Epidermal melanocyte (primary cell): ENCODE measurements around the gene MYO15A.

Experiments
- DNase-seq: peaks from one replicate; pipeline ENCODE4 v3.0.0; 2011; ENCODE audit warnings: low spot score; ENCODE audit not compliant: insufficient read length

Gene MYO15A

DNA sequence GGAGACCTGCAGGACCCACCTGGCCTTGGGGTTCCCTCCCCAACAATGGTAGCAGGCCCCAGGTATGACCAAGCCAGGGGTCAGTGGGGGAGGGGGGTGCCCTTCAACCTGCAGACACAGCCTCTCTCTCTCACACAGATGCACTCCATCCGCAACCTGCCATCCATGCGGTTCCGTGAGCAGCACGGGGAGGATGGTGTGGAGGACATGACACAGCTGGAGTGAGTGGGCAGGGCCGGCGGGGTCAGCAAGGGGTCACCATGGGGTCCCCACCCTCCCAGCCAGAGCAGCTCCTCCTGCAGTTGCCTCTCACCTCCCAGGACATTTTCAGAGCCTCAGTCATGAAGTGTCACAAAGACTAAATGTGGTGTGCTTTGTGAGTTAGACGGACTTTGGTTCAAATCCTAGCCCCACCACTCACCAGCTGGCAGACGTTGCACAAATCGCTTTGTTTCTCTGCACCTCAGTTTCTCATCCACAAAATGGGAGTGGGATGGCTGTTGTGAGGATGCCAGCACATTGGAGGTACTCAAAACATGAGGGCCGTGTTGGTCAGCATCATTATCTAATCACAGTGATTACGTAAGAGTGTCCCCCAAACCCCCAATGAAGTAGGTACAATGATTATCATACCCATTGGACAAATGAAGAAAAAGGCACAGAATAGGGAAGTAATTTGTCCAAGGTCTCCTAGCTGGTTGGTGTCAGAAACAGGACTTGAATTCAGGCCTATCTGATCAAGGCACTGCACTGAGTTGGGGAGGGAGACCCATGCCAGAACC, 16.0 kb downstream of the MYO15A start:
- no peak for DNase-seq

DNA sequence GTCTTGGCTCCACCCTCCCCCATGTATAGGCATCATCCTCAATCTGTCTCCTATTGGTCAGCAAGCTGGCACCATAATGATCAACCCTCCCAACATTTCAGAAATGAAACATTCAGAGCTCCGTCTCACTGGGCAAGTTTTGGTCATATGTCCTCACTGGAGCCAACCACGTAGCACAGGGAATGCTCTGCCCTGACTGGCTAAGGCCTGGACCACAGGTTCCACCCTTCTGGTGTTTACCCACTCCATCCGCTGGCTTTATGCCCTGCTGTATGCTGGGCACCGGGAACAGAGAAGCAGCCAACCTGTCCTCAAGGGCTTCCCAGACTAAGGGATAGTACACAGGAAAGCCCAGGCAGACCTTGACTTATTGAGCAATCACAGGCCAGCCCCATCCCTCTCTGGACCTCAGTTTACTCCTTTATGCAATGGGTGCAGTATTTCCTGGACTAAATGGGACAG, 20.5 kb downstream of the MYO15A start:
- no peak for DNase-seq

DNA sequence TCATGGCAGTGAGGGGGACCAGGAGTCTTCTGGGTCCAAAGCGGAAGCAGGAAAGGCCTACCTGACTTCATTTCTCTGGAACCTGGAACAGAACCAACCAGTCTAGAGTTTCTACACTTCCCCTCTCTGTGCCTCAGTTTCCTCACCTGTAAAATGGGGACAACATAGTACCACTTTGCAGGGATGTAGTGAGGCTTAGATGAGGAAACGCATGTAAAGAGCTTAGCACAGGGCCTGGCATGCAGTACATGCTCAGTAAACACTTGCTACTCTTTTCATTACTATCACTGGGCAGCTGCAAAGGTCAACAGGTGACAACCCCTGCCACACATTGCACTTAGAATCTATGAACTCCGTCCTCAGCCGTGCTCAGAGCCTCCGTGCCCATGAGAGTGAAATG, 24.2 kb downstream of the MYO15A start:
- no peak for DNase-seq

DNA sequence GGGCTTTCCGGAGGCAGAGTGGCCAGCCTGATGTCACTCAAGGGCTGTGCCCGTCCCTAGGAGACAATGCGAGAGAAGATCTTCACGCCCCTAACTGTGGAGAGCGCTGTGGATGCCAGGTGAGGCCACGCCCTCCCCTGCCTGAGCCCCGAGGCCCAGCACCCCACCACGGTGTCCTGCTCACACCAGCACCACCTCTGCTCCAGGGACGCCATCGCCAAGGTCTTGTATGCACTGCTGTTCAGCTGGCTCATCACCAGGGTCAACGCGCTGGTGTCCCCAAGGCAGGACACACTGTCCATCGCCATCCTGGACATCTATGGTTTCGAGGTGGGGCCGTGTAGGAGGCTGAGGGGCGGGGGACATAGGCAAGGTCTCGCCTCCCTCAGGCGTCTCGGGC, 27.8 kb downstream of the MYO15A start:
- DNase-seq = no peak

DNA sequence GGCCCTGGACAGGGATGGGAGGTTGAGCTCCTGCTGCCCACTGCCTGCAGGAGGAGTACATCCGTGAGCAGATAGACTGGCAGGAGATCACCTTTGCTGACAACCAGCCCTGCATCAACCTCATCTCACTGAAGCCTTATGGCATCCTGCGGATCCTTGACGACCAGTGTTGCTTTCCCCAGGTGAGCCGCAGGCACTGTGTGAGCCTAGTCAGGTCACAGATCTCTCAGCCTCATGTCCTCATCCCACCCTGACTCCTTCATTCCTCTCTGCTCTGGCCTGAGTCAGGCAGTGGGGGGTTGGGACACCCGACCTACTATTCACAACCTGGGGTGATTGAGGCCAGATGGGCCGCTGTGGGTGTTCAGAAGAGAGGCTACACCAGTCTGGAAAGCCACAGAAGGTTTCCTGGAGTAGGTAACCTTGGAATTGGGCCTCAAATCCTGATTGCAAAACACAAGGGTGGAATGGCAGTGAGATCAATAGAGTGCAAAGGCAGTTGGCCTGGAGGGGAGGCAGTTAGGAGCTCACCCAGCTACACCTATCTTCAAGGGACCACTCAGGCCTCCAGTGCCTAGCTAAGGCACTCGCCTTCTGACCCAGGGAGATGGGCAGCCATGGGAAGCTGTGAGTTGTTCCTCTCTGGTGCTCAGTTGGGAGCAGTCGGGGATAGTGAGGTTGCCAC, 29.7 kb downstream of the MYO15A start:
- no peak for DNase-seq

DNA sequence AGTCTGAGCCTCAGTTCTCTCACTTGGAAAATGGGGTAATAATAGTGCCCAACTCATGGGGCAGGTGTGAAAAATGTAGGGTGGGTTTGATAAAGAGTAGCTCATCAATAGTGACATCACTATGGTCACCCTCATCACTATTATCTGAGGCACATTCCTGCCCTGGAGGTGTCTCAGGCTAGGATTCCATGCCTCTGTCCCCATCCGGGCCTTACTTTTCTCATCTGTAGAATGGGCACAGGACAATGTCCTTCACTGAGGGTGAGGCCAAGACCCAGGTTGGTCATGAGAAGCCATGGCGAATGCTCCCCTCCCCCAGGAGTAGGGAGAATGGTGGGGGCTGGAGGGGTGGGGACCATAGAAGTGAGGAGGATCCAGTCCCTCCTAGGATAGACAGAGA, 30.5 kb downstream of the MYO15A start:
- no peak for DNase-seq

DNA sequence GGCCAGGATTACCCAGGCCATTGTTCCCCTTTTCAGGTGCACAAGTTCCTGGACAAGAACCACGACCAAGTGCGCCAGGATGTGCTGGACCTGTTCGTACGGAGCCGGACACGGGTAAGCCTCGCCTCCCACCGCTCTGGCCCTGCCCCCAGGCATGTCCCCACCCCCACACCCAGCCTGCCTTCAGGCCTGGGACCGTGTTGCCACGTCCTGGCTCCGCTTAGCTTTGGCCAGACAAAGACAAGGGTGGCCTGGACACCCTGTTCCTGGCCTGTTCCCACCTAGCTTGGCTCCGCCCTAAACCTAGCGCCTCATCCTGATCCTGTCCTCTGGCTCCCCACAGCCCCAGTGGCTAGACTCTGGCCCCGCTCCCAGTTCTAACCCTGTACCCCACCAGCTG, 30.9 kb downstream of the MYO15A start:
- DNase-seq = no peak

DNA sequence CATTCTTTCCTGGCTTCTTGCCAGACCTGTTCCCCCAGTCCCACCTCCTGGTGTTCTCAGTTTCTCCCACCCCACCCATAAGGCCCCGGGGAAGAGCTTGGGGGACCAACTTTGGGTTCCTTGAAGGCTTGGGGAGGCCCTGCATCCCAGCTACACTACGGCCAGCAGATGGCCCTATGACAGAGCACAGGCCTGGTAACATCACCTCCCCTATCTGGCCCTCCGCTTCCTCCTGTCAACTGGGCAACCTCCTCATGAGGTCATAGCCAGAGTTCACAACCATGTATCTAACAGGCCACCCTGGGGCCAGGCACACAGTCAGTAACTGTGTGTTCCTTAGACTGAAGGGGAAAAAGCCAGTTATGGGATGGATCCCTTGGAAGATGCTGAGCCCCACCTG, 31.4 kb downstream of the MYO15A start:
- no peak for DNase-seq

DNA sequence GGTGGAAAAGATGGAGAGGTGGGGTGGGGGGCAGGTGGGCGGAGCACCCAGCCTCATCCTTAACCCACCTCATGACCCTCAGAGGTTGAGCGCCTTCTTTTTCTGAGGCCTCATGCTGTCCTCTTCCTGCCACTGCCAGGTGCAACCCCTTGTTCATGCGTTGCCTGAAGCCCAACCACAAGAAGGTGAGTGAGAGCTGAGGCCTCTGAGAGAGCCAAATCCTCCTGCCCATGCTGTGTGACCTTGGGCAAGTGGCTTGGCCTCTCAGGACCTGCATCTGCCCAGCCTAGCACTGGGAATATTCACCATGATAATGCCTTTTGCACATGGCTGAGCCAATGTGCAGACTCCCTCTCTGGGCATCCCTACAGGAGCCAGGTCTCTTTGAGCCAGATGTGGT, 32.1 kb downstream of the MYO15A start:
- no peak for DNase-seq

DNA sequence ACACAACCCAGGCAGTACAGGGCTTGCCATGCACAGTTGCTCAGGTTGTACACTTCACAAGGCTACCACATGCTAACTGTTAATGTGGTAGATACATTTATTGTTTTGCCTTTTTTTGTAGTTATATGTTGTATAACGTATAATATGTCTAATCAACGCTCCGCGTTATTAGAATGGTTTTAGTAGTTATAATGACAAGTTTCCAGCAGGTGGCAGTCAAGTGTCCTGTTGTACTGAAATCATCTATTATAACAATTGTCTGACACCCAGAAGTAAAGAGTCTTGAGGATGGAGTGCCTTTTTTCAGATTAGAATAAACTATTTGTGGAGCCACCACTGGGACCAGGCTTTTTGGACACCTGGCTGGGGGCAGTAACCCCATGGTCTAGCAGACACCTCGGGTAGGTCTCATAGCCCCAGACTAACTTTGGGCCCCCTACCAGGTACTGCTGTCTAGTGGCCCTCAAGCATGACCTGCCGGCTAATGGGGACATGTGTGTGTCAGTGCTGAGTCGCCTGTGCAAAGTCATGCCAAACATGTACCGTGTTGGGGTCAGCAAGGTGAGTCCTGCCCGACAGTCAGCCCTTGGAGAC, 32.8 kb downstream of the MYO15A start:
- peak; percentile 64 for DNase-seq

DNA sequence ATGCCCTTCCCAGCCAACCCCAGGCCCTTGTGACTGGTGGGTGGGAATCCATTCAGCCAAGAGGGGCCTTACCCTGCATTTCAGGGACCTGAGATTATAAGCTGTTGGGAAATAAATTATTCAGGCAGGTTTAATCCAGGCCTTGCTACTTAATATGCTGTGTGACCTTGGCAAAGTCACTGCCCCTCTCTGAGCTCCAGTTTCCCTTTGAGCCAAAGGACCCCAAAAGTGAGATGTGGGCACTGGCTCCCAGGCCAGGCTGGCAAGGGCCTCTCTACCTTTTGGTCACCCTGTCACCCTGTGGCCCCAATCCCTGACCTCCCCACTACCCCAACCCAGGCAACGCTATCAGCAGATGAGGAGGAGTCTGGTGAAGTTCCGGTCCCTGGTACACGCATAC, 33.9 kb downstream of the MYO15A start:
- DNase-seq = no peak

DNA sequence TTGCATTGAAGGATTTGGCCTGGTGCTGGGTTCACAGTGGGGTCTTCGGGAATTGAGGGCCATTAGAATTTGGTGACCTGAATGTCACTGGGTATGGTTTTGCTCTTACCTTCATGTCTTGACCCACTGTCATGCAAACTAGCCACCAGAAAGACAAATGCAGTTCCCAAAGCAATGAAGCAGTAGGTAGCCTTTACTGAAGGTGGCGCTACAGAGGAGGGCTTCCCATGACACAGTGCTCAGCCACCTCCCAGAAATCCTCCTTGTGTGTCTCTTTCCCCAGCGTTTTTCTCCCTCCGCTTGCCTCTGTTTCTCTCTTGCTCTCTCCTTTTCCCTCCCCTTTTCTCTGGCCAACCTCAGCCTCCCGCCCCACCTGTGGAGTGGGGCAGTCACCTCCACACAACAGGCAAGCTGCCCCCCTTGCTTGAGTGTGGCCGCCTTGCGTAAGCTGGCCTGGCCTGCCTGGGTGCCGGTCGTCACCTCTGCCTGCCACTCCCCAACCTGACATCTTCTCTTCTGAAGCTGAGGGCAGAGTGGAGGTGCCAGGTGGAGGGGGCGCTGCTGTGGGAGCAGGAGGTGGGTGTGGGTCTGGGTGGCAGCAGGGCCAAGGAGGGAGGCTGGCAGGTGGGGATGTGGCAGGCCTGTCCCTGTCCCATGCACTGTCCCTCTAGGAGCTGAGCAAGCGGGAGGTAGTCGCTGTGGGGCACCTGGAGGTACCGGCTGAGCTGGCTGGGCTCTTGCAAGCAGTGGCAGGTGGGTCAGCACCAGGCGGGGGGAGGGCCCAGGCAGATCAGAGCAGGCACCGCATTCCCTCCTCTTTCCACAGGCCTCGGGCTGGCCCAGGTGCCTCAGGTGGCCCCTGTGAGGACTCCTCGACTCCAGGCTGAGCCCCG, 34.7 kb downstream of the MYO15A start:
- DNase-seq = no peak

DNA sequence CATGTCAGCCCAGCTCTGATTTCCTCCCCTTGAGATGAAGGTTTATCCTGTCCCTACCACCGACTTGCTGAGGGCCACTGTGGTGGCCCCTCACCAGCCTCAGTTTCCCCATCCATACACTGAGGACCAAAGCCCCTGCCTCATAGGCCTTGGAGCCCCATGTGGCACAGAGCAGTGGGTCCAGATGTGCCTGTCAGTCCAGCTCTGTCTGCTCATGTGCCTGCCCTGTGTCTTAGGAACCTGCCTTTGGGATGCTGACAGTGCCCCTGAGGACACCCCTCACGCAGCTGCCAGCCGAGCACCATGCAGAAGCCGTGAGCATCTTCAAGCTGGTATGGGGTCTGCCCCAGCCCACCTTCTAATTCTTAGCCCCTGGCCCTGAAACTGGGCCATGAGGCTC, 35.7 kb downstream of the MYO15A start:
- DNase-seq = no peak

DNA sequence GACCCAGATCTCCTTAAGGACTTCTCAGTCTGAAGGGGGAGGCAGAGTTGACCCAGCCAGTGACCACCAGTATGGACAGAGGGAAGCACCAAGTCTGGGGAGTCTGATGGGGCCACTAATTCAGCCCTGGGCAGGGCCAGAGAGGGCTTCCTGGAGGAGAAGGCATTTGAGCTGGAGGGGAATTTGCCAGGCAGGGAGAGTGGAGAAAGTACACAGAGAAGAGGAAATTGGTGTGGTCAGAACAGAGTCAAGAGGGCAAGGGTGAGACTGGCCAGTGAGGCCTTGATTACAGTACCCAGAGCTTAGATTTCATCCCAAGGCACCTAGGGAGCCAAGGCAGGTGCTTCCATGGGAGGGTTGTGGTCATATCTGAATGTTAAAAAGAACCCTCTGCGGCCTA, 36.3 kb downstream of the MYO15A start:
- no peak for DNase-seq

DNA sequence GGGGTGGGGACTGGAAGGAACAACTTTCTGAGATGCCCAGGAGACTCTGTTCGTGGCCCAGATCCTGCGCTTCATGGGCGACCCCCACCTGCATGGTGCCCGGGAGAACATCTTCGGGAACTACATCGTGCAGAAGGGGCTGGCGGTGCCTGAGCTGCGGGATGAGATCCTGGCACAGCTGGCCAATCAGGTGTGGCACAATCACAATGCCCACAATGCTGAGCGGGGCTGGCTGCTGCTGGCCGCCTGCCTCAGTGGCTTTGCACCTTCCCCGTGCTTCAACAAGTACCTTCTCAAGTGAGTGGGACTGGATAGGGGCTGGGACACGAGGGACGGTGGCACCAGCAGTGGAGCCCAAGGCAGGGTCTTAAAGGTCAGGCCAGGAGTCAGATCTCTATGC, 37.3 kb downstream of the MYO15A start:
- no peak for DNase-seq

DNA sequence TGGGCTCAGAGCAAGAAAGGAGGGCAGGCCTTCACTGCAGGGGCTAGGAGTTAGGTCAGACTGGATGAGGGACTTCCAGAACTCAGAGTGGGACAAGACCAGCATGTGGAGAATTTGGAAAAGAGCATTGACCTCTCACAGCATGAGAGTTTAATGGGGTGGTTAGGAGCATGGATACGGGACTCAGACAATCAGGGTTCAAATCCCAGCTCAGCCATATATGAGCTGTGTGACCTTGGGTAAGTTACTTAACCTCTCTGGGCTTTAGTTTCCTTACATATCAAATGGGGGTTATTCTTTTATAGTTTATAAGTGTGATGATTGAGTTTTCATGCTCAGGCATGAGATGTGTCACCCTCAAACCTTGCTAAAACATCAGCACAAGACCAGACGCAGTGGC, 37.7 kb downstream of the MYO15A start:
- no peak for DNase-seq

DNA sequence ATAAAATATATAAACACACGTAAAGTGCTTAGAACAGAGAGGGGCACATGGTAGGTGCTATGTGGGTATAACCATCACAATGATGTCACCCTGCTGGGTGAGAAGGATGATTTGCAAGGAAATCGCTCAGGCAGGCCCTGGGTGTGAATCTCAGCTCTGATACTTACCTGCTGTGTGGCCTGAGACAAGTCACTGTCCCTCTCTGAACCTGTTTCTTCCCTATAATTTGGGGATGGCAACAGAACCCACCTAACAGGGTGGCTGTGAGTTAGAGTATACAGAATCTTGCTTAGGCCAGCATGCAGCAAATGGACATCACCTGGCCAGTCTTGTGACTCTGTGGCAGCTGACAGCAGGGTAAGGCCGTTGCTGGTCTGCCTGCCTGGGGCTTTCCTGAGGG, 38.4 kb downstream of the MYO15A start:
- DNase-seq = no peak

DNA sequence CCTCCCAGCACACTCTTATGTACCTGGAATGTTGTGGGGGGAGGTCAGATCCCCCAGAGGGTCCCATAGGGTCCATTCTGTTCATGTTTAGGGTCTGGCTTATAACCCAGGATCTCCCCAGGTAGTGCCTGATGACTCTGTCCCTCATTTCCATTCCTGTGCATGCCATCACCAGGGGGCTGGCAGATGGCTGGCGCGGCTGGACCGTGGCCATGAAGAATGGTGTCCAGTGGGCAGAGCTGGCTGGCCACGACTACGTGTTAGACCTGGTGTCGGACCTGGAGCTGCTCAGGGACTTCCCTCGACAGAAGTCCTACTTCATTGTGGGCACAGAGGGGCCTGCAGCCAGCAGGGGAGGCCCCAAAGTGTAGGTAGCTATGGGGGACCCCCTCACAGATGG, 40.0 kb downstream of the MYO15A start:
- no peak for DNase-seq

DNA sequence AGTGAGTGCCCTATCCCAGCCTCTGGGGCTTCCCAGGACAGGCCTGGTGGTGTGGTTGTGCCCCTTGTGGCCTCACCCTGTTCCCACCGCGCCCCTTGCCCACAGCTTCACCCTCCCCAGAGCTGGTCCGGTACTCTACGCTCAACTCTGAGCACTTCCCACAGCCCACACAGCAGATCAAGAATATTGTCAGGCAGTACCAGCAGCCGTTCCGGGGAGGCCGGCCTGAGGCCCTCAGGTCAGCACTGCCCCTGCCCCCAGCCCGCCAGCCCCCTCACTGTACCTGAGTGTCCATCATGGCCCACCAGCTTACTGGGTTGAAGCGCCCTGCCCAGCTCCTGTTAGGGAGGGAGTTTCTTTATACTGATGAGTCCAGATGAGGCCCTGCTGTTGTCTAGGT, 42.7 kb downstream of the MYO15A start:
- DNase-seq = no peak

DNA sequence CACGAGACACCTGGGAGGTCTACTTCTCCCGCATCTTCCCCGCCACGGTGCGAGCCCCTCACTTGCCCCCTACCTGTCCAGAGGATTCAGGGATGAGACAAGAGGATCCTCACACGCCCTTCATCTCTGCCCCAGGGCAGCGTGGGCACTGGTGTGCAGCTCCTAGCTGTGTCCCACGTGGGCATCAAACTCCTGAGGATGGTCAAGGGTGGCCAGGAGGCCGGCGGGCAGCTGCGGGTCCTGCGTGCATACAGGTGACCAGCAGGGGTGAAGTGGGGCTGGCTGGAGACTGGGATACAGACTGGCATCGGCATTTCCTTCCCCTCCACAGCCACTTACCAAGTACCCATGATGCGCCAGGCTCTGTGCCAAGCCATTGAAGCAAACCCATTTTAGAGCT, 46.6 kb downstream of the MYO15A start:
- no peak for DNase-seq

DNA sequence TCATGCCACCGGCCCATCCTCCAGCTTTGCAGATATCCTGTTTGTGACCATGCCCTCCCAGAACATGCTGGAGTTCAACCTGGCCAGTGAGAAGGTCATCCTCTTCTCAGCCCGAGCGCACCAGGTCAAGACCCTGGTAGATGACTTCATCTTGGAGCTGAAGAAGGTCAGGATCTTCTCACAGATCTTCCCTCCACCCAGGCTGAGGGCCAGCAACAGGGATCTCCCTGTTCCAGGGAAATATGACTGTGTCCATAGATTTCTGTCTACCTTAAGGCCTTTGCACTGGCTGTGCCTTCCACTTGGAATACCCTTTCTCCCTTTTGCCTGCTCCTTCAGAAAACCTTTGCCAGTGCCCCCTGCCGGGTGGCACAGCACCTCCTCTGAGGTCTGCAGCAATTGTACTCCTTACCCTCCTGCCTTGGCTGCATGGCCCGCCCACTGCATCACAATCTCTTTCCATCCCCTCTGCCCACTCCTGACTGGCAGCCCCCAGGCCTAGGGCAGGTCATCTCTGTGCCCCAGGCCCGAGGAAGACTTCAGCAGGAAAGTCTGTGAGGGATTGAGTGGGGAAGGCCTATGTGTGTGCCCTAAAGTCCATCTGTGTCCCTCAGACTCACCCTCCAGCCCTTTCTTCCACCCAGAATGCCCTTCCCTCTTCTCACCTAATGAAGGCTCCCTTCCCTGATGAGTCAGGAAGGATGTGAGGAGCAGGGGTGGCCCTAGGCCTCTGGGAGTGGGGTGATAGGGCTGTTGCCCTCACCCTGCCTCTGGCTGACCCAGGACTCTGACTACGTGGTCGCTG, 47.8 kb downstream of the MYO15A start:
- DNase-seq = no peak
